ENCODE results near the gene MYO1A.

Gene MYO1A

DNA sequence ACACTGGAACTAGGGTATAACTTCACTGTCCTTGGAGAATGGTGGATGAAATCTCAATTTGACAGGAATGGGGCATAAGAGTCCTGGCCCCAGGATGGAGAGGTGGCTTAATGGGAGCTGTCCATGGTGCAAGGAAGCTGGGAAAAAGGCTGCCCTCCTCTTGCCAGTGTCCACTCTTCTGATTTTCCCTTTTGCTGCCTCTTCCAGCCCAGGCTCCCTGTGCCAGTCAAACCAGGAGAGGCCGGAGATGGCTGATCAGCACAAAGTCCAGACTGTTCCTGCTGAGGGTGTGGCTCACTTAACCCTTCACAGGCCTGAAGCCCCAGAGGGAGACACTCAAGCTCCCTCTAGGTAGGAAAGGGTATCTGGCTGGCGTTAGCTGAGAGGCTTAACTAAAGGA, at the start of gene MYO1A:
Gene MYO1A (minus strand): TSS at position 240 of the 400 bp plus-strand sequence. CDS start 1,806 bp downstream, outside the sequence.
- no peak for DNase-seq

DNA sequence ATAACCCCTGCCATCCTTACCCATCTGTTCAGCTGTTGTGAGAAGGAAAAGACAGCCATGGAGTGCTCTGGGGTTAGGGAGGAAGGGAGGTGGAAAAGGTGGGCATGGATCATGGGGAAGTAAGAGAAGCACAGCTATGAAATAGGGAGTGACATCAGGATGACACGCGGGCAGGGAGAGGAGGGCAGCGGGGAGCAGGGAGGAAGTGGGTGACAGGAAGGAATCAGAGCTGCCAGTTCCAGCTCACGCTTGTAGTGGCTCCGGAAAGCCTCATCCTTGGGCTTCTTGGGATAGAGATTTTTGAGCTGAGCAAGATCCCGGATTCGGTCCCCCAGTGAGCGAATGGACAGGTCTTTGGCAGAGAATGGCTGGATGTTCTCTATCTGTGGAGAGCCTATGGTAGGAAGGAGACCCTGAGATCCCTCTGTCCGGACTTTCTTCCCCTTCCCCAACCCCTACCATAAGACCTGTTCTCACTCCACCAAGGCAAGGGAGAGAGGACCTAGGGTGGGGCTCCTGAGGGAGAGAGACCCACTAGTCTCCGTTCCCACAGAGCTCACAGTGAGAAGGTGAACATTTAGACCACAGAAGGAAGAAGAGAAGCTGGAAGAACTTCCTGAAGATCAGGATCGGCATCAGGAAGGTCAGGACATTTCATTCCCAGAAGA, 49.3 kb upstream of the MYO1A start:
- DNase-seq, result no peak

DNA sequence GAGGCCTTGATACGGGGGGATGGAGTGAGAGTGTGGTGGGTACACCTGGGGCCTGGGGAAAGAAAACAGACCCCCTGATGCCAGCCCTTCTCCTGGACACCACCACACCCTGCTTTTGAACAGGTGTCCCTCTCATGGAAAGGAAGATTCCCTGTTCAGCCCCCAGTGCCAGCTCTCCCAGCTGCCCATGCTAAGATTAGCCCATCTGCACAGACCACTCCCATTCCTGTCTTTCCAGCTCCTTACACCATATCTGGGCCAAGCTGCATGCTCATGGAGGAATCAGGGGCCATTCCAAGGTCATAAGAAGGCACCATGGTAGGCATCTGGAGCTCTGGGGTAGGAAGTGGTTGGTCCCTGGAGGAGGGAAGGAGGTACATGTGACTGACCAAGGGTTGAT, 48.6 kb upstream of the MYO1A start:
- DNase-seq, result no peak

DNA sequence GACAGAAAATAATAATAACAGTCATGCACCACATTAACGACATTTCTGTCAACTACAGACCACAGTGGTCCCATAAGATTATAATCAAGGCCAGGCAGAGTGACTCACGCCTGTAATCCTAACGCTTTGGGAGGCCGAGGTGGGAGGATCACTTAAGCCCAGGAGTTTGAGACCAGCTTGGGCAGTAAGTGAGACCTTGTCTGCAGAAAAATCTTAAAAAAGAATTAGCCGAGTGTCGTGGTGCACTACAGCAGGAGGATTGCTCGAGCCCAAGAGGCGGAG, 47.6 kb upstream of the MYO1A start:
- no peak for DNase-seq

DNA sequence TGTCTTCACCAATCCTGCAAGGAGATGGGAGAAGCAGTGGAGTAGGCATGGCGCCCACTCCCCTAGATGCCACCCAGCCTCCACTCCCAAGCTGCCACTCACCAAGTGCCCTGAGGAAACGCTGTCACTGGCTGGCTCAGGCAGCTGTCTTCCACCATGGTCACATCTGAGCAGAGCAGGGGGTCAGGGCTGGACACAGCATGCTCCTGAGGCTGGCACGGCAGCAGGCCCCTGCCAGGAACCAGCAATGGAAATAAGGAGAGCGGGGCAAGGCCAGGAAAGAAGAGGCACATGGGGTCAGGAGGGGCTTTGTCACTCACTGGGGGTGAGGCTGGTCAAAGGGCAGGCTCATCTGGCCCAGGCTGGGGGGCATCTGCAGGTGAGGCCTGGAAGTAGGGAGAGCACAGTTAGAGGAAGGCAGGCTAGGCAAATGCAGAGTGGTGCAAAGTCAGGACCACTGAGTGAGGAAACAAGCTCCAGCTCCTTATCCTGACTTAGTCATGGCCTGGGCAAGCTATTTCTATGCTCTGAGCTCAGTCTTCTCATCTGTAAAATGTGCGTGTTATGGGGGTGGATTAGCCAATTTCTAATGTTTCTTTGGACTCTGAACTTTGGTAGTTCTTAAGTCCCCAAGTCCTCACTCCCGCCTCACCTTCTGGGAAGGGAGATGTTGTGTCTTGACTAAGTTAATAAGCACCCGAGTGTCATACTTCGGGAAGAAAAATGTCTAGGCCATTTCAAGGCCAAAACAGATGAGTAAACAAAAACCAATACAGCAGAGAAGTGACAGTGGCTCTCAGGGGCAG, 47.0 kb upstream of the MYO1A start:
- no peak for DNase-seq

DNA sequence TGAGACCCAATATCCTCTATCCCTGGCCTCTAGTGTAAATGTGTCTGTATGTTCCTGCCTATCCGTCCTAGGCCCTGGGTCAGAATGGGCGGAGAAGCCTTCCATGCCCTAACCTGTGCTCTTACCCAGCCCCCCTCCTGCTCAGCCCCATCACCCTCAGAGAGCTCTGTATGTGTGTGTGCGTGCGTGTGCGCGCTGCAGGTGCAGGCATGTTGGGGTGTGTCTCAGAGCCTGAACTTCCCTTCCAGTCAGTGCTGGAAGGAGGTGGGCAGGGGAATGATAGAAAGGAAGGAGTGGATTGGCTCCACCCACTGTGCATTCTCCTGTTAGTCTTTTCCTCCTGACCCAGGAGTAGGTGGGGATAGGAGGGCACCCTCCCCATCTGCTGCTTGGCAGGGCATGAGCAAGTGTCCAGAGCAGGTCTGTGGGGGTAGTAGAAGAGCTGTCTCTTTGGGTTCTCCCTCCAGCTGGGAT, 46.2 kb upstream of the MYO1A start:
- no peak for DNase-seq

DNA sequence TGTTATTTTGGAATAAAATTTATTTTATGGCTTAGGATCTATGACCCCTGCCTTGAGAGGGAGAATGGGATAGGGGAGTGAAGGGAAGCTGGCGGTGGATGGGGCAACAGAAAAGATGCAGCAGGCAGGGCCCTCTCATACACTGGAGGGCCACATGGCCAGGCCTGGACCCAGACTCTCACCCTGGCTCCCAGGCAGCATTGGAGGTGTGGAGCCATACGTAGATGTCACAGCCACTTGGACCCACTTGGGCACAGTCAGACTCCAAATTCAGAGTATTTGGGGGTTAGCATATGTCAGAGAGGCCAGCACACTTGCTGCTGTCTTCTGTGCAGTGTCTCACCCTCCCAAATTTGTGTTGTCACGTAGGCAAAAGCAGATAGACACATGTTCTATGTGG, 45.5 kb upstream of the MYO1A start:
- DNase-seq, result no peak

DNA sequence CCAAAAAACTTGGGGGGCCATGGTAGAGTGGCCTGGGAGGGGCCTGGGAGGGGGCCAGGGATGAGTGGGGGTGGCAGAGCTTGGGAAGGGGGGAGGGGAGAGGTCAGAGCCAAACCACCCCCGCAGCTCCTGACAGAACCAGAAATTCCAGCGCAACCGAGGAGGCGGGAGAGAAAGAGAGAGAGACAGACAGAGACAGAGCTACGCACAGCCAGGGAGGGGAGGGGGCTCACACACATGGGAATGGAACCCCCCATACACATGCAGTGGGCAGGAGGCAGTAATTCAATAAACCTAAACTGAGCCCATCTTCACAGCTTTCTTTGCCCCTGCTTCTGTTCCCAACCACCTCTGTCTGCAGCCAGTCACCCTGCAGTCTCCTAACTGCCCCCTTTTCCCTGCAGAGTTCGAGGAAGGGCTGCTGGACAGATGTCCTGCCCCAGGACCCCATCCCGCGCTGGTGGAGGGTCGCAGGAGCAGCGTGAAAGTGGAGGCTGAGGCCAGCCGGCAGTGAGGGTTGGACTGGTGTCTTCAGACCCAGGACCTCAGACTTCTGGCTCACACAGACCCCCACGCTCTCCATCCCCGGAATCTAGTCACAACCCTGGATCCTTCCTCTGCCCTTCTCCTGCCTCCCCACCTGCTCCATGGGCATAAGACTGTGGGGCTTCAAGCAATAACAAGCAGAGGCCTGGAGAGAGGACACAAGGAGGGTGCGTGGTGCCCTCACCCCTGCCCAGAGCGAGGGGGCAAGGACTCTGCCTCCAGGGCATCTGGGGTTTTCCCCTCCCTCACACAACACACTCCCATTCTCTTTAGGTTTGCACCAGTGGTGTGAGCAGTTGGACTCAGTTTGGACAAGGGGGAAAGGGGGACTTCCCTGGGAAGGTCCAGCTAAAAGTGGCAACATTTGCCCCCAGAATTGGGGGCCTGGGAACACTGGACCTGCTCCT, 44.6 kb upstream of the MYO1A start:
- no peak for DNase-seq

DNA sequence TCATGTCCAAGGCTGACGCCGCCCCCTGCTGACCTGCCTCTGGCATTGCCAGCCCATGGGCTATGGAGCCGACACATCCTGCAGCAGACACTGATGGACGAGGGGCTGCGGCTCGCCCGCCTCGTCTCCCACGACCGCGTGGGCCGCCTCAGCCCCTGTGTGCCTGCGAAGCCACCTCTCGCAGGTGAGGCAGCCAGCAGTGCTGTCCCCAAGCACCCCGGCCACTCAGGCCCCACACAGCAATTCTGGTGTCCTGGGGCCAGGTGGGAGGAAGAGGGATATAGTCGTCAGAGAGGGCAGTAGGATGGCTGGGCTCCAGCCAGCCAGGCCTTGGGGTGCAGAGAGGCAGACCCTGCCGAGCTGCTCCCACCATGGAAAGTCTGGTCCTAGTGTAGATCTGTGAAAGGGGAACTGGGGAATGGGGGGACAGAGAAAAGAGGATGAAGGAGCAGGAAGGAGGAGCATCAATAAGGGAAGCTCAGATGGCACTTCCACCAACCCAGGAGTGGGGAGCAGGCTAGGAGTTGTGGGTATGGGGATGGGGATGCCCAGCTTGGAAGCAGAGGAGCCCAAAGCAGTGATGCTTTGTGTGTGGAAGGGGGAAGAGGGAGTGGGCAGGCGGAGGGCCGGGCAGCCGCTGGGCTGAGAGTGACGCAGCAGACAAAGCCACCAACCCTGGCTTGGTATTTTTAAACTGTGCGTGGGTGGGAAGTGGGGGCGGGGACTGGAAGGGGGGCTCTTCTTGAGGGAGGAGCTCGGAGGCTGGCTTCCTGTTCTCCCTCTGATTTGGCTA, 43.7 kb upstream of the MYO1A start:
- peak in 3 of 4 experiments; percentile 25 to 40 (median 26) for DNase-seq

DNA sequence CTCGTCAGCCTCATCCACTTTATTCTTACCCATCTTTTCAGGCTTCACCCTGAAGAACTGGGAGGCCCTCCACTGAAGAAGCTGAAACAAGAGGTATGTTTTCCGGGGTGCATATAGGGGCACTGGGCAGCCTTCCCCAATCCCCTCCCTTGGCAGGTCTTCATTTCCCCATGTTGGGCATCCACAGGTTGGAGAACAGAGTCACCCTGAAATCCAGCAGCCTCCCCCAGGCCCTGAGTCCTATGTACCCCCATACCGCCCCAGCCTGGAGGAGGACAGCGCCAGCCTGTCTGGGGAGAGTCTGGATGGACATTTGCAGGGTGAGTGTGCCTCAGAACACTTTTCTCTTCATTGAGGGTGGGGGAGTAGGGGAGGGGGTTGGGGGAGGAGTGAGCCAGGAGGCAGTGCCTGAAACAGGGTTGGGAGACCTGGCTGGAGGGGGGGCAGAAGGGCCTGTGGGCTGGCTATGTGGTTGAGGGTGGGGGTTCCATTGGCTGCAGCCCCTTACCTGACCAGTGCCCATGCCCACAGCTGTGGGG, 43.0 kb upstream of the MYO1A start:
- DNase-seq, result no peak

DNA sequence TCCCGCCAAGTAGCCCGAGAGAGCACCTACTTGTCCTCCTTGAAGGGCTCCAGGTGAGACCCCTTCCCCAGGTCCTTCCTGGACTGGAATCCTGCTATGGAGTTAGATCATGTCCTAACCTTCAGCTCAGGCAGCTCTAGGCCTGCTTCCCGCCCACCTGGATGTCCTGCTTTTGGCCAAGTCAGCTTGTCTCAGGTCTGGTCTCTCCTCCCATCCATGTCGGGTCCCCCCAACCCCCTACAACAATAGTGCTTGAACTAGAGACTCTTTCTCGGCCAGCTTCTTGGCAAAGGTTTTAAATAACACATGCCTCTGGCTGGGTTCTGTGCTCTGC, 42.6 kb upstream of the MYO1A start:
- no peak for DNase-seq

DNA sequence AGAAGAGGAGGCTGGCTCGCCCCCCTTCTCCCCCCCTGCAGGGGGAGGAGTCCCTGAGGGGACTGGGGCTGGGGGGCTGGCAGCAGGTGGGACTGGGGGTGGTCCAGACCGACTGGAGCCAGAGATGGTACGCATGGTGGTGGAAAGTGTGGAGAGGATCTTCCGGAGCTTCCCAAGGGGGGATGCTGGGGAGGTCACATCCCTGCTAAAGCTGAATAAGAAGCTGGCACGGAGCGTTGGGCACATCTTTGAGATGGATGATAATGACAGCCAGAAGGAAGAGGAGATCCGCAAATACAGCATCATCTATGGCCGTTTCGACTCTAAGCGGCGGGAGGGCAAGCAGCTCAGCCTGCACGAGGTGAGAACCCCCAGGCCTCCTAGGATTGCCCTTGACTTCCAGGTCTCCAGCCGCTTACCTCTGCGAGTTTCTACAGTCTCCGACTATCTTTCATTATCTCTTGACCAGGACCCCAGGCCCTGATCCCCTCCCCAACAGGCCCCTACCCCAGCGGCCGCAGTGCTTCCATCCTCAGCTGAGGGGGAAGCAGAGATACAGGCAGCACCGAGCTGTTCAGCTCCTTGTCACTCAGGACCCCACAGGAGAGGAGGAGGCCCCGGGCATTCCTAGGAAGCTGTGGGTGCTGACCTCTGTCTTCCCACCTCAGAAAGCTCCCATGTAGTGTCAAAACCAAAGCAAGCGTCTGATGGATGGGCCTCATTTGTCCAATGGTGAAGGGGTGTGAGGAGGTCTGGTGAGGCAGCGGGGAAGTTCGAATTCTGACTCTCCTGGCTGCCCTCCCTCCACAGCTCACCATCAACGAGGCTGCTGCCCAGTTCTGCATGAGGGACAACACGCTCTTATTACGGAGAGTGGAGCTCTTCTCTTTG, 42.0 kb upstream of the MYO1A start:
- no peak for DNase-seq

DNA sequence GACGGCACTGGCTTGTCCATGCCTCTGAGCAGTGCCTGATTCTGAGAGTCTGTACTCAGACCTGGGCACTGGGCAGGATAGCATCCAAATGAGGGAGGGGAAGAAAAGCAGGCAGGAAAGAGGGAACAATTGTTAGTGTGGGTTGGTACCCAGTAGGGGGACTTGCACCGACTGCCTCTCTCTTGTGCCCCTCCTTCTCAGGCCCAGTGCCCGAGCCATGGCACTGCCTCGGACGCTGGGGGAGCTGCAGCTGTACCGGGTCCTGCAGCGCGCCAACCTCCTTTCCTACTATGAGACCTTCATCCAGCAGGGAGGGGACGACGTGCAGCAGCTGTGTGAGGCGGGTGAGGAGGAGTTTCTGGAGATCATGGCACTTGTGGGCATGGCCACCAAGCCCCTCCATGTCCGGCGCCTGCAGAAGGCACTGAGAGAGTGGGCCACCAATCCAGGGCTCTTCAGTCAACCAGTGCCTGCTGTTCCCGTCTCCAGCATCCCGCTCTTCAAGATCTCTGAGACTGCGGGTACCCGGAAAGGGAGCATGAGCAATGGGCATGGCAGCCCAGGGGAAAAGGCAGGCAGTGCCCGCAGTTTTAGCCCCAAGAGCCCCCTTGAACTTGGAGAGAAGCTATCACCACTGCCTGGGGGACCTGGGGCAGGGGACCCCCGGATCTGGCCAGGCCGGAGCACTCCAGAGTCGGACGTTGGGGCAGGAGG, 41.2 kb upstream of the MYO1A start:
- no peak for DNase-seq

DNA sequence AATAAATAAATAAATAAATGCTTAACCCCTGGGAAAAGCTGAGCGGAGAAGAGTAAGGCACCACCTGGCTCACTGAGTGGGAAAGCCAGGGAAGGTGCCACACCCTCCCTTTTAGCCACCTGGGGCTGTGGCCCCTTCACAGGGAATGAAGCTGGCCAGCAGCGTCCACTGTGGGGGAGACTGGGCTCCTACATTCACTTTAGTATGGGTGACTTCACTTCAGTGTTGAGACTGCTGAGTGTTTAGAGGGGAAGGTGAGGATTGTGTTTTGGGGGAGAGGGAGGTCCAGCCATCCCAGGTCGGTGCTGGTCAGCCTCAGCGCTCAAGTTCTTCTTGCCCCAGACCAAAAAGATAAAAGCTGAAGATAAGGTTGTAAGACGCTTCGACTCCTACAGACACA, 40.6 kb upstream of the MYO1A start:
- DNase-seq, result no peak

DNA sequence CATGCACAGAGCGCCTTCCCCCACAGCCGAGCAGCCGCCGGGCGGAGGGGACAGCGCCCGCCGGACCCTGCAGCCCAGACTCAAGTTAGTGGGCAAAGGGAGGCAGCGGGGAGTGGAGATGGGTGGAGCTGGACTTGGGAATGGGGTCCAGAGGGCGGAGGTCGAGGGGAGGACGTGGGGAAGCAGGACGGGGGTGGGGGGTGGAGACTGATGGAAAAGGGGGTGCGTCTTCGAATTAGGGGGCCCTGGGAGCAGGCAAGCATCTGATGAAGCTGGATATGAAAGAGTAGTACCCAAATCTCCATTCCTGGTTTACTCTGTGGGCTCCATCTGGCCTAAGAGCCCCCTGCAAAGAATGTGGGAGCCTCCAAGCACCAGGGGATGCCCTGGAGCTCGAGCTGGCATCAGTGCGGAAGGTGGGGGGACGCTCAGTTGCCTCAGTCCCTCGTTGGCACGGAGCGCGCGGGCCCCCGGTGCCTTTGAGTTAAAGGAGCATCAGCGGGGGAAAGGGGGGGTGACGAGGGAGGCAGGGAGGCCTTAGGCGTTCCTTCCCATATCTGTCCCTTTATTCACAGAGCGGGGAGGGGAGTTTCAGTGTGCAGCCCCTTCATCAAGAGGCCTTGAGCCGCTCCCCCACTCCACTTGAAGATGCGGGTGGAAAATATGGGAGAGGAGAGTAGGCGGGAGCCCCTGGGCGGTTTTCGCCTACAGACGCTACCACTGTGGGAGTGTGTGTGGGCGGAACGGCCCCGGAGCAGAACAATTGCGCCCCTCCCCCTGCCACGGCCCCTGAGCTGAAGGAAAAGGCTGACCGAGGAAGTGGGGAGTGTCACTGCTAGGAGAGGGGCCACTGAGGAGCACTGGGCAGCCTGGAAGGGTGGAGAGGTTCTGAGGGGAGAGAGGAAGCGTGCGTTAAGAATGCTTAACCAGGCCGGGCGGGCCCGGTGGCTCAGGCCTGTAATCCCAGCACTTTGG, 39.6 kb upstream of the MYO1A start:
- peak in 2 of 4 experiments; percentile 24 to 43 for DNase-seq

DNA sequence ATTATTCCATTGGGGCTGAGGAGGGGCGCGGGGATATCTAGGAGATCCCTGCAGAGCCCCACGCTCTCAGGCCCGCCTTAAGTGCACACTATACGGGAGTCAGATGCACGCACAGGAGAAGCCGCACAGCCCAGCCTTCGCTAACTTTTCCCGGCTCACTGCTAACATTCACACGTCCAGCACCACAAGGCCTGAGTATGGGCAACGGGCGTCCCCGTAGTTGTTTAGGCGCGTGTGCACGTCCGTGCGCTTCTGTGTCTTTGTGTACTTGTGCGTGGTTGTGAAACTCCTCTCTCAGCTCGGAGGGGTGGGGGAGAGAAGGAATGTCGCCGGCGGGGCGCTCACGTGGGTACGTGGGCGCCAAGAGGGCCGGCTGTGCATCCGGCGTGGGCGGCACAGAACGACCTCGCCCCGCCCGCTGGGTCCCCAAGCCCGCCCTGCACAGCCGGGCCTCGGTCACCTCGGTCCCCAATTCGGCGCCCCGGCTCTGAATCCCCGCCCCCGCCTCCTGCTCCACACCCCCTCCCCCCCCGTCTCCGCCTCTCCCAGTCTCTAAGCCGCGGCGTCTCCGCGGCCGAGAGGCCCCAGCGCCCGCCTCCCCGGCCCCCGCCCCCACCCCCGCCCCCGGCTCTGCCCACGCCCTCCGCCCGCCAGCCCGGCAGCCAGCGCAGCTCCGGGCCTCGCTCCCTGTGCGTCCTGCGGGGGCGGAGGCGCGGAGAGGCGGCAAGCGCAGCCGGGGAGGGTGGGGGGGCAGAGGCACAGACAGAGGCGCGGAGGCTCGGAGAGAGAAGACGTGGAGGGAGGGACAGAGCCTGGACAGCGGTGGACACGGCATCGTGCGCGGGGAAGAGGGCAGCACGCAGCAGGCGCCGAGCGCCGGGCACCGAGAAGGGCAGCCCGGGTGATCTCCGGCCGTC, 38.7 kb upstream of the MYO1A start, which contains the start of gene NAB2:
Gene NAB2 (plus strand): TSS at position 761 of the 917 bp plus-strand sequence. CDS start 158 bp downstream, outside the sequence.
- peak; percentile 36 to 95 (median 74) for DNase-seq

DNA sequence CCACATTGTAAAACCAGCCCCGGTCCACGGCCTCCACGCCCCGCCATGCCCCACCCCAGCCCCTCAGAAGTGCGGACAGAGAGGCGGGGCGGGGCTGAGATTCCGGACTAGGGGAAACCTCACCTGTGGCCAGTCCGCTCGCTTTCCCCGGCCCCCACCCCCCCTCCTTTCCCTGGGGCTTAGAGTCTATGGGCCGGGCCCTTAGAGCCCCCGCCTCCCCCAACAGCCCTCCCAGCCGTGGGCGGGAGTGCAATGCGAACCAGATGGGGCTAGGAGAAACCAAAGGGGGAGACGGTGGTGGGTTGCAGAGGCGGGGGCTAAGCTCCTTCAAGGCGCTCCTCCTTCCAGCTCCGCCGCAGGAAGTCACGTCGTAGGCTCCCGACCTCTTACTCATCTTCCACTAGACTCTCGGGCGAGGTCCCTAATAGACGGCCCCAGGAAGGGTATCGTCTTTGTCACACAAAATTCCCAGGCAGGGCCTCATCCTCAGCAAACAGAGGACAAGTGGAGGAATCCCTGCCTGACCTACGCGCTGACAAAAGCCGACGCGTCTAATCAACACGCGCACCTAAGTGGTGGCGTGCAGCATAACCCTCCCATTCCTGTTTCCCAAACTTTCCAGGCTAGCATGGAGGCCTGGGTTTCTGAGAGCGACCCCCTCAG, 37.9 kb upstream of the MYO1A start:
- DNase-seq, result peak; percentile 43 to 60 (median 50)
